SK-N-MC (cell line): Measurements from ENCODE around the gene CTNNA2.

ENCODE experiments used
- DNase-seq: peaks from one replicate; pipeline ENCODE4 v3.0.0-alpha.2; 2011; ENCODE audit warnings: low read depth, low spot score
- H3K27ac ChIP-seq: fragments of 200-600 bp; sonication (generic); 2 replicates; pipeline ENCODE4 v1.5.1; 2016; ENCODE audit warnings: mixed run types
- H3K36me3 ChIP-seq: fragments of 200-600 bp; sonication (generic); 2 replicates; pipeline ENCODE4 v1.6.1; 2017; ENCODE audit warnings: antibody characterized with exemption, low read length, mixed read lengths; ENCODE audit not compliant: insufficient read depth
- H3K4me3 ChIP-seq: fragments of 200-600 bp; sonication (generic); 2 replicates; pipeline ENCODE4 v1.5.1; 2016
- H3K9ac ChIP-seq: fragments of 200-600 bp; sonication (generic); 2 replicates; pipeline ENCODE4 v1.8.0; 2017; ENCODE audit warnings: mixed run types, mixed read lengths; ENCODE audit not compliant: insufficient read length
- H3K9me3 ChIP-seq: fragments of 200-600 bp; sonication (generic); 2 replicates; pipeline ENCODE4 v1.6.1; 2017; ENCODE audit warnings: low read depth, mild to moderate bottlenecking, antibody characterized with exemption, low read length, moderate library complexity, mixed read lengths
- EZH2 ChIP-seq: fragments of 200-600 bp; sonication (generic); IDR thresholded peaks from one replicate; pipeline ENCODE4 v1.6.1; 2017; ENCODE audit warnings: antibody characterized with exemption
- FOXP2 ChIP-seq: optimal IDR thresholded peaks from 2 replicates; pipeline ENCODE3; 2011; ENCODE audit warnings: mild to moderate bottlenecking, moderate library complexity; ENCODE audit not compliant: insufficient read depth; ENCODE audit errors: extremely low read length, control extremely low read depth
- POLR2AphosphoS5 ChIP-seq: IDR thresholded peaks from 2 replicates; pipeline ENCODE4 v1.6.1; 2012; ENCODE audit warnings: mild to moderate bottlenecking, low read depth, low read length, borderline replicate concordance

Gene CTNNA2

GRCh38 chr2:80154231-80154915 is 641.5 kb downstream of the CTNNA2 start:
- Histone ChIP-seq H3K27ac (no peak overlapping the region), H3K4me3 (no peak overlapping the region), H3K9me3 (no peaks in the 10 kb centered on the region), H3K9ac (no peak overlapping the region), H3K36me3 (no peaks in the 10 kb centered on the region)
- DNase-seq: no peak
- no peak for TF ChIP-seq EZH2
- no peak for TF ChIP-seq FOXP2
- no peak for TF ChIP-seq POLR2AphosphoS5

GRCh38 chr2:80164375-80164774 is 651.5 kb downstream of the CTNNA2 start:
- Histone ChIP-seq H3K9me3 (no peaks in the 10 kb centered on the region), H3K27ac (no peak overlapping the region), H3K36me3 (no peaks in the 10 kb centered on the region), H3K4me3 (no peak overlapping the region), H3K9ac (no peak overlapping the region)
- no peak for DNase-seq
- TF ChIP-seq POLR2AphosphoS5: no peak
- TF ChIP-seq FOXP2: no peak
- no peak for TF ChIP-seq EZH2

- Histone ChIP-seq H3K9ac (no peak overlapping the region), H3K4me3 (no peak overlapping the region), H3K9me3 (no peaks in the 10 kb centered on the region), H3K36me3 (no peaks in the 10 kb centered on the region), H3K27ac (no peak overlapping the region)
- TF ChIP-seq EZH2: no peak
- TF ChIP-seq POLR2AphosphoS5: no peak
- no peak for TF ChIP-seq FOXP2
- DNase-seq: no peak
Observed at GRCh38 chr2:80166483-80167171, 653.8 kb downstream of the CTNNA2 start.

DNA sequence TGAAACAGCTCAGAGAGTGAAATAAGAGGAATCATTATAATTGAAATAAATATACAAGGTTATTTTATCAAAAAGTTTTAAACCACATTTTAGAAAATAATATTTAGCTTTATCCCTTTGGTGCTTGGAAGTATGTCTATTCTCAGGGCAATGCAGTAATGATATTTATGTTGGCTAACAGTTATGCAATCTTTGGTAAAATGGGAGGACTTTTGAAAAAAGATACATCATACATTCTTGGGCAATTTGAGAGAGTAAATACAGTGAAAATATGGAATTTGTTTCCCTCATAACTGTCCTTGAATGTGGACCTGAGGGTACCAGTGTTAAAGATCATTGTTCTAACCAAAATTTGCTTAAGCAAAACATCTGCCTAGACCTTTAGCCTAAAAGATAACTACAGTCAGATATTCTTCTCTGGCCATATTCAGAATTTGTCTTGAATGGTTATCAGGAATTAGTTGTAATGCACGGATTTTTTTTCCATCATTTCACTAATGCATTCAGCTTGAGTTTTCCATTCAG is 654.5 kb downstream of the CTNNA2 start:
- Histone ChIP-seq H3K9me3 (no peaks in the 10 kb centered on the region), H3K9ac (no peak overlapping the region), H3K4me3 (no peak overlapping the region), H3K36me3 (no peaks in the 10 kb centered on the region), H3K27ac (no peak overlapping the region)
- no peak for DNase-seq
- no peak for TF ChIP-seq POLR2AphosphoS5
- no peak for TF ChIP-seq EZH2
- TF ChIP-seq FOXP2: no peak

GRCh38 chr2:80168037-80168436 is 655.2 kb downstream of the CTNNA2 start:
- no peak overlapping the region for H3K4me3 ChIP-seq
- no peaks in the 10 kb centered on the region for H3K9me3 ChIP-seq
- no peak for TF ChIP-seq FOXP2
- no peak for TF ChIP-seq EZH2
- DNase-seq: no peak
- no peak overlapping the region for H3K9ac ChIP-seq
- H3K27ac ChIP-seq: no peak overlapping the region
- no peaks in the 10 kb centered on the region for H3K36me3 ChIP-seq

DNA sequence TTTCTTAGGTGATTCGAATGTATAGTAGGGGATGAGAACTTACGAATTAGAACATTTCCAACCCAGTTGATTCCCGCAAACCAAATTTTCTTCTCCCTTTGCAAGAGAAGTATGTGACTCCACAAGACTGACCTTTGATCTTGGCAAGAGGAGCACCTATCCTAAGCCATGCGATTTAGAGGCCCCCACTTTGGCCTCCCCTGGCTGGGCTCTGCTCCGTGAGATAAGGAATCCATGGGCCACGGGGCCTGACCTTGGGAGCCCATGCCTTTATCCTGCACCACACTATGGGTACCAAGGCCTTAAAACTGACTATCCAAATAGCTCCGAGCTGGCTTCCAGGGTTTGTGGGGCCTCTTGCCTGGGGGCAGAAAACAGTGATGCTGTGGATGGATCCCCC is 656.0 kb downstream of the CTNNA2 start:
- no peak overlapping the region for H3K27ac ChIP-seq
- DNase-seq: no peak
- H3K36me3 ChIP-seq: no peaks in the 10 kb centered on the region
- no peak overlapping the region for H3K9ac ChIP-seq
- no peak for TF ChIP-seq FOXP2
- no peak for TF ChIP-seq EZH2
- TF ChIP-seq POLR2AphosphoS5: no peak
- H3K9me3 ChIP-seq: no peaks in the 10 kb centered on the region
- no peak overlapping the region for H3K4me3 ChIP-seq

GRCh38 chr2:80169811-80170594 is 657.2 kb downstream of the CTNNA2 start:
- TF ChIP-seq EZH2 (no peak), POLR2AphosphoS5 (no peak), FOXP2 (no peak)
- Histone ChIP-seq H3K4me3 (no peak overlapping the region), H3K36me3 (no peaks in the 10 kb centered on the region), H3K9me3 (no peaks in the 10 kb centered on the region), H3K27ac (no peak overlapping the region), H3K9ac (no peak overlapping the region)
- no peak for DNase-seq

GRCh38 chr2:80185091-80185490 is 672.2 kb downstream of the CTNNA2 start:
- no peak for TF ChIP-seq POLR2AphosphoS5
- TF ChIP-seq FOXP2: no peak
- no peak for TF ChIP-seq EZH2
- no peak for DNase-seq
- Histone ChIP-seq H3K9me3 (no peaks in the 10 kb centered on the region), H3K27ac (no peak overlapping the region), H3K9ac (no peak overlapping the region), H3K4me3 (no peak overlapping the region), H3K36me3 (no peaks in the 10 kb centered on the region)
